OCI-LY7 (cell line): ENCODE results near the gene MAP1B.

Experiments used
- CTCF ChIP-seq: fragments of 200-600 bp; sonication (generic); conservative IDR thresholded peaks from 2 replicates; pipeline ENCODE4 v1.5.1; 2014; ENCODE audit warnings: mild to moderate bottlenecking, antibody characterized with exemption, low read length, moderate library complexity, mixed read lengths
- EZH2phosphoT487 ChIP-seq: fragments of 200-600 bp; sonication (generic); IDR thresholded peaks from 2 replicates; pipeline ENCODE4 v1.6.1; 2018; ENCODE audit warnings: low read depth, borderline replicate concordance, mild to moderate bottlenecking, mixed run types, antibody characterized with exemption, low read length, moderate library complexity, mixed read lengths

- TF ChIP-seq CTCF (no peak), EZH2phosphoT487 (no peak)
Measured at GRCh38 chr5:72166070-72166979, 59.0 kb downstream of the MAP1B start.
